Upper lobe of left lung (tissue), 4 donors: ENCODE results near the gene LASP1.

Experiments
- CTCF ChIP-seq, 6 experiments: fragments of 450-650 bp in 4 of 6; fragments of 200-600 bp in 2 of 6; sonication (generic) in 2 of 6; IDR thresholded peaks; one replicate each; pipeline ENCODE4 v1.5.1; 2016 to 2019; ENCODE audit warnings: antibody characterized with exemption in 6 of 6
- EP300 ChIP-seq, 4 donors: sonication (generic); formaldehyde crosslinking; IDR thresholded peaks; one replicate each; pipeline ENCODE4 v1.5.1; 2017; ENCODE audit warnings: antibody characterized with exemption in 4 of 4, control low read depth in 2 of 4
- POLR2A ChIP-seq, 4 donors: fragments of 450-650 bp; IDR thresholded peaks; one replicate each; pipeline ENCODE4 v1.5.1; 2016 to 2017; ENCODE audit warnings: antibody characterized with exemption in 4 of 4, mild to moderate bottlenecking in 2 of 4
- POLR2AphosphoS5 ChIP-seq, 2 donors: sonication (generic); formaldehyde crosslinking; IDR thresholded peaks; one replicate each; pipeline ENCODE4 v1.5.1; 2017; ENCODE audit warnings: antibody characterized with exemption in 2 of 2

GRCh38 chr17:38873640-38874380 is 4.0 kb downstream of the LASP1 start:
- TF ChIP-seq CTCF (IDR thresholded peaks at IDR 0.05) (no peak), EP300 (IDR thresholded peaks at IDR 0.05) (no peak), POLR2A (IDR thresholded peaks at IDR 0.05) (no peak), POLR2AphosphoS5 (IDR thresholded peaks at IDR 0.05) (no peak)
